PC-9 (cell line): ENCODE measurements around the gene PXDN.

Experiments
- CTCF ChIP-seq: fragments of 200-600 bp; sonication (generic); conservative IDR thresholded peaks from 2 replicates; pipeline ENCODE4 v1.6.1; 2017; ENCODE audit warnings: mixed run types, antibody characterized with exemption, mild to moderate bottlenecking, moderate library complexity
- EZH2 ChIP-seq: fragments of 200-600 bp; sonication (generic); IDR thresholded peaks from 2 replicates; pipeline ENCODE4 v1.8.0; 2017; ENCODE audit warnings: antibody characterized with exemption, low read depth

GRCh38 chr2:1751767-1752725, 7.7 kb upstream of the PXDN start:
- TF ChIP-seq CTCF, result no peak
- TF ChIP-seq EZH2, result no peak
